GM20000 (cell line): ENCODE measurements around the gene CPT1B.
"Not testable (repeated sequence)": the region's sequence is repeated elsewhere in the genome, so short reads cannot be mapped to it uniquely, and the experiment has no call there.

Experiments
- DNase-seq: peaks from one replicate; pipeline ENCODE4 v3.0.0; 2012; ENCODE audit warnings: low spot score
- TF ChIP-seq, protein P1 (sequence below): IDR thresholded peaks from 2 replicates; pipeline ENCODE4 v1.5.1; 2012; ENCODE audit warnings: mild to moderate bottlenecking, control low read depth; ENCODE audit errors: extremely low read depth, missing control alignments

CPT1B gene

DNA sequence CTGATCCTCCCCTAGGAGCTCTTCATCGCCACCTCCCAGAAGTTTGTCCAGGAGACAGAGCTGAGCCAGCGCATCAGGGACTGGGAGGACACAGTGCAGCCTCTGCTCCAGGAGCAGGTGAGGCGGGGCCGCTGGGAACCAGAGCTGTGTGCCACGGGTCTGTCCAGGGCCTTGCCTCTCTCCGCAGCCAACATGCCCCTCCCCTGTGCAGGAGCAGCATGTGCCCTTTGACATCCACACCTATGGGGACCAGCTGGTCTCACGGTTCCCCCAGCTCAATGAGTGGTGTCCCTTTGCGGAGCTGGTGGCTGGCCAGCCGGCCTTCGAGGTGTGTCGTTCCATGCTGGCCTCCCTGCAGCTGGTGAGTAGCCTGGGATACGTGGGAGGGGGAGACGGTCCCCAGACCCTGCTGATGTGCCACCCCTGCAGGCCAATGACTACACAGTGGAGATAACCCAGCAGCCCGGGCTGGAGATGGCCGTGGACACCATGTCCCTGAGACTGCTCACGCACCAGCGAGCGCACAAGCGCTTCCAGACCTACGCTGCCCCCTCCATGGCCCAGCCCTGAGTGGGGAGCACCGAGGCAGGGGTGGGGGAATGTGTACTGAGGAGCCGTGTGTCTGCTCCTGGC, 55.3 kb downstream of the CPT1B start:
- TF ChIP-seq, protein P1, sequence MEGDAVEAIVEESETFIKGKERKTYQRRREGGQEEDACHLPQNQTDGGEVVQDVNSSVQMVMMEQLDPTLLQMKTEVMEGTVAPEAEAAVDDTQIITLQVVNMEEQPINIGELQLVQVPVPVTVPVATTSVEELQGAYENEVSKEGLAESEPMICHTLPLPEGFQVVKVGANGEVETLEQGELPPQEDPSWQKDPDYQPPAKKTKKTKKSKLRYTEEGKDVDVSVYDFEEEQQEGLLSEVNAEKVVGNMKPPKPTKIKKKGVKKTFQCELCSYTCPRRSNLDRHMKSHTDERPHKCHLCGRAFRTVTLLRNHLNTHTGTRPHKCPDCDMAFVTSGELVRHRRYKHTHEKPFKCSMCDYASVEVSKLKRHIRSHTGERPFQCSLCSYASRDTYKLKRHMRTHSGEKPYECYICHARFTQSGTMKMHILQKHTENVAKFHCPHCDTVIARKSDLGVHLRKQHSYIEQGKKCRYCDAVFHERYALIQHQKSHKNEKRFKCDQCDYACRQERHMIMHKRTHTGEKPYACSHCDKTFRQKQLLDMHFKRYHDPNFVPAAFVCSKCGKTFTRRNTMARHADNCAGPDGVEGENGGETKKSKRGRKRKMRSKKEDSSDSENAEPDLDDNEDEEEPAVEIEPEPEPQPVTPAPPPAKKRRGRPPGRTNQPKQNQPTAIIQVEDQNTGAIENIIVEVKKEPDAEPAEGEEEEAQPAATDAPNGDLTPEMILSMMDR, result no peak
- no peak for DNase-seq

DNA sequence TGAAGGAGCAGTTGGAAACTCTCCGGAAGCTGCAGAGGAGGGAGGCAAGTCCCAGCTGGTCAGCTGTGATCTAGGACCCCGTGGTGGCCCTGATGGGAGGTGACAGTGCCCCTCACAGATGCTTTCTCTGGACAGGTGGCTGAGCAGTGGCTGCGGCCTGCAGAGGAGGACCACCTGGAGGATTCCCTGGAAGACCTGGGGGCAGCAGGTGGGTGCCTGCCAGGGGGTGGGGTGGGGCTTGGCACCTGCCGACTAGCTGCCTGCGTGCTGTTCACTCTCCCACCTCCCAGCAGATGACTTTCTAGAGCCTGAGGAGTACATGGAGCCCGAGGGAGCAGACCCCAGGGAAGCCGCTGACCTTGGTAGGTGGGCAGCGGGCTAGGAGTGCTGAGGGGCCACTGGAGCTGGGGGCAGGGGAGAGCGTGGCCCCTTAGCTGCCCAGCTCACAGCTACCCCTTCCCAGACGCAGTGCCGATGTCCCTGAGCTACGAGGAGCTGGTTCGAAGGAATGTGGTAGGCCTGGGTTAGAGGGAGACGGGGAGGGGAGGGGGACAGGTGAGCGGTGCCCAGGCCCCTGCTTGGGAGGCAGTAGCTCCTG, 55.9 kb downstream of the CPT1B start:
- TF ChIP-seq, protein P1, result no peak
- no peak for DNase-seq

DNA sequence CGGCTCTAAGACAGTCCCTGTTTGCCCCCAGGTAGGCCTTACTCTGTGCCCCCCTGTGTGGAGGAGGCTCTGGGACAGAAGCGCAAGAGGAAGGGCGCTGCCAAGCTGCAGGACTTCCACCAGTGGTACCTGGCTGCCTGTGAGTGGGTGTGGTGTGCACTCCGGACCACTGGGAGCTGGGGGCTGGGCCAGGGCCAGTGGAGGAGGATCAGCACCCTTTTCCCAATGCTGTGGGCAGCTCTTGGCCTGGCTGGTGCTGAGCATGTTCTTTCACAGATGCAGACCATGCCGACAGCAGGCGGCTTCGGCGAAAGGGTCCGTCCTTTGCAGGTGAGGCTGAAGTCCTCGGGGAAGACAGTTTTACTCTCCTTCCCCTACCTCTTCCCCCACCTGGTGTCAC, 56.5 kb downstream of the CPT1B start:
- no peak for DNase-seq
- TF ChIP-seq, protein P1, result no peak

DNA sequence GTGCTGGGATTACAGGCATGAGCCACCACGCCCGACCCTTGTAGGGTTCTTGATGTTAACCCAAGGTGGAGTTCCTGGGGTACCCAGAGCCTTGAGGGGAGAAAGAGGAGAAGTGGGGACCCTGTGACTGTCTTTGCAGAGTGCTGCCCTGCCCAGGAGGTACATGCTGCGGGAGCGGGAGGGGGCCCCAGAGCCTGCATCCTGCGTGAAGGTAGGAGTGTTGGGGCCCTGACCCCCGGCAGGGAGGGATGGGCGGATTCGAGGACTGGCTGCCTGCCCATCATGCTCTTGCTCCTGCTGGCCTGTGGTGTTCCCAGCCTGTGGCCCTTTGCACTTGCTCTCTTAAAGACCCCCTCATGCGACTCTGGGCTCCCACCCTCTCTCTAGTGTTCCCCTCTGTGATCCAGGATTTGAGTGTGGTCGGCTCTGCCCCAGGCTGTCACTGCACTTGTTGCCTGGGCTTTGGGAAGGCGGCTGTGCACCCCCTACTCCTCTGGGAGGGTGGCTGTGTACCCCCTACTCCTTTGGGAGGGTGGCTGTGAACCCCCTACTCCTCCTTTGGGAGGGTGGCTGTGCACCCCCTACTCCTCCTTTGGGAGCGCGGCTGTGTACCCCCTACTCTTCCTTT, 57.3 kb downstream of the CPT1B start:
- TF ChIP-seq, protein P1, result no peak
- DNase-seq, result no peak

DNA sequence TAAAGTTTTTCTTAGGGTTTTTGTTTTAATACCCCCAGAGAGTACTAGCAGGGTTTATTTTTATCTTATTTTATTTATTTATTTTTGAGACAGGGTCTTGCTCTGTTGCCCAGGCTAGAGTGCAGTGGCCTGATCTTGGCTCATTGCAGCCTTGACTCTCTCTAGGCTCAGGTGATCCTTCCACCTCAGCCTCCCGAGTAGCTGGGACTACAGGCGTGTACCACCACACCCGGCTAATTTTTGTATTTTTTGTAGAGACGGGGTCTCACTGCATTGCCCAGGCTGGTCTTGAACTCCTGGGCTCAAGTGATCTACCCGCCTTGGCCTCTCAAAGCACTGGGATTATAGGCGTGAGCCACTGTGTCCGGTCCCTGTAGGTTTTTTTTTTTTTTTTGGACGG, 58.0 kb downstream of the CPT1B start:
- not testable (repeated sequence) for DNase-seq

DNA sequence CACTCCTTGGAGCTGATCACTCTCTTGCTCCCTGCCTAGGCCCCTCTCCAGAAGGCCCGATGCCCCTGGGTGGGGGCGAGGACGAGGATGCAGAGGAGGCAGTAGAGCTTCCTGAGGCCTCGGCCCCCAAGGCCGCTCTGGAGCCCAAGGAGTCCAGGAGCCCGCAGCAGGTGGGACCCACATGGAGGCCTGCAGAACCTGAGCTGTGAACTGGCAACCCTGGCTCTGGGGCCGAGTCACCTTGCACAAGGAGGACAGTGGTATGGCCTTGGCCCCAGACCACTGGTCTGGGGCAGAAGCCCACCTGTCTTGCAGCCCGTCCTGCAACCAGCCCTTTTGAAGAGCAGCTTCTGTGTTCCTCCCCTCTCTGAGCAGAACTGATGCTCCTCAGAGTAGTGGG, 59.1 kb downstream of the CPT1B start:
- TF ChIP-seq, protein P1, result no peak
- no peak for DNase-seq
